ENCODE measurements around the gene MCUR1. TPM values are rescaled to one million over a fixed set of nuclear protein-coding genes. Genes with fewer than 3 reads are reported as not detected.
A peak's percentile ranks its signal among the peaks of the same experiment; 100 is the strongest.
"Not testable (repeated sequence)": the region's sequence is repeated elsewhere in the genome, so short reads cannot be mapped to it uniquely, and the experiment has no call there.

Gene MCUR1, protein sequence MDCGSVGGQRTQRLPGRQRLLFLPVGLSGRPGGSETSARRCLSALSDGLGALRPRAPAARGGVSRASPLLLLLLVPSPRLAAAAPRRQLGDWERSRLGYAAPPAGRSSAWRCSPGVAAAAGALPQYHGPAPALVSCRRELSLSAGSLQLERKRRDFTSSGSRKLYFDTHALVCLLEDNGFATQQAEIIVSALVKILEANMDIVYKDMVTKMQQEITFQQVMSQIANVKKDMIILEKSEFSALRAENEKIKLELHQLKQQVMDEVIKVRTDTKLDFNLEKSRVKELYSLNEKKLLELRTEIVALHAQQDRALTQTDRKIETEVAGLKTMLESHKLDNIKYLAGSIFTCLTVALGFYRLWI
- total RNA-seq (10 to 100 TPM; 10.7 to 14.5 (median 11.9) TPM), polyA plus RNA-seq (10 to 100 TPM in 1 of 2 donors, 1 to 10 TPM in 1; 6.8 to 14.3 TPM)

DNA sequence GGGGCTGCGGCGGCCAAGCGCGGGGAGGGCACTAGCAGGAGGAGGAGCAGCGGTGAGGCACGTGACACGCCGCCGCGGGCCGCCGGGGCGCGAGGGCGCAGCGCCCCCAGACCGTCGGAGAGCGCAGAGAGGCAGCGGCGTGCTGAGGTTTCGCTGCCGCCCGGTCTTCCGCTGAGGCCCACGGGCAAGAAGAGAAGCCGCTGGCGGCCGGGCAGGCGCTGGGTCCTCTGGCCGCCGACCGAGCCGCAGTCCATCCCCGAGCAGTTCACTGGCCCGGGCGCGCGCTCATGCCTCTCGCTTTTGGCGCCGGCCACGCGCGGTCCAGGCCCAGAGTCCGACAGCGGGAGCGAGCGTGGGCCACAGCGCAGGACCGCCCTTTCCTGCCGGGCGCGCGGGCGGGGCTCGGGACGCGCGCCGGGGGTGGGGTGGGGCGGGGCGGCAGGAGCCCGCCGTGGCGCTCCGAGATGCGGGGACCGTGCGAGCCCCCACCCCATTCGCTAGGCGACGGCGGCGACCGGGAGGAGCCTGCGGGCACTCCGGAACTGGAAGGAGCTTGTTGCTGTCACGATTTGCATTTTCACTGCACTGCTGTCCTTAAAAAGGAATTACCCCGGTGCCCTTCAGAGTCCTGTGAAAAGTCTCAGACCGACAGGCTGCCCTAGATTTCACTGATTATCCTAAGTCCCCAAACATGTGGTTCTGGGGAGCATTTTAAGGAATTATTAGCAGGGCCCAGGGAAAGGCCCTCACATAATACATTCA is at the start of gene MCUR1:
TSS of gene MCUR1 (minus strand) at position 382 of the 762 bp plus-strand sequence. CDS start at position 254, 128 bp downstream.
- TF ChIP-seq, protein P1, sequence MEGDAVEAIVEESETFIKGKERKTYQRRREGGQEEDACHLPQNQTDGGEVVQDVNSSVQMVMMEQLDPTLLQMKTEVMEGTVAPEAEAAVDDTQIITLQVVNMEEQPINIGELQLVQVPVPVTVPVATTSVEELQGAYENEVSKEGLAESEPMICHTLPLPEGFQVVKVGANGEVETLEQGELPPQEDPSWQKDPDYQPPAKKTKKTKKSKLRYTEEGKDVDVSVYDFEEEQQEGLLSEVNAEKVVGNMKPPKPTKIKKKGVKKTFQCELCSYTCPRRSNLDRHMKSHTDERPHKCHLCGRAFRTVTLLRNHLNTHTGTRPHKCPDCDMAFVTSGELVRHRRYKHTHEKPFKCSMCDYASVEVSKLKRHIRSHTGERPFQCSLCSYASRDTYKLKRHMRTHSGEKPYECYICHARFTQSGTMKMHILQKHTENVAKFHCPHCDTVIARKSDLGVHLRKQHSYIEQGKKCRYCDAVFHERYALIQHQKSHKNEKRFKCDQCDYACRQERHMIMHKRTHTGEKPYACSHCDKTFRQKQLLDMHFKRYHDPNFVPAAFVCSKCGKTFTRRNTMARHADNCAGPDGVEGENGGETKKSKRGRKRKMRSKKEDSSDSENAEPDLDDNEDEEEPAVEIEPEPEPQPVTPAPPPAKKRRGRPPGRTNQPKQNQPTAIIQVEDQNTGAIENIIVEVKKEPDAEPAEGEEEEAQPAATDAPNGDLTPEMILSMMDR (IDR thresholded peaks at IDR 0.05) = no peak
- ATAC-seq (peak; percentile 88 to 93 (median 89)), FAIRE-seq (no peak)

DNA sequence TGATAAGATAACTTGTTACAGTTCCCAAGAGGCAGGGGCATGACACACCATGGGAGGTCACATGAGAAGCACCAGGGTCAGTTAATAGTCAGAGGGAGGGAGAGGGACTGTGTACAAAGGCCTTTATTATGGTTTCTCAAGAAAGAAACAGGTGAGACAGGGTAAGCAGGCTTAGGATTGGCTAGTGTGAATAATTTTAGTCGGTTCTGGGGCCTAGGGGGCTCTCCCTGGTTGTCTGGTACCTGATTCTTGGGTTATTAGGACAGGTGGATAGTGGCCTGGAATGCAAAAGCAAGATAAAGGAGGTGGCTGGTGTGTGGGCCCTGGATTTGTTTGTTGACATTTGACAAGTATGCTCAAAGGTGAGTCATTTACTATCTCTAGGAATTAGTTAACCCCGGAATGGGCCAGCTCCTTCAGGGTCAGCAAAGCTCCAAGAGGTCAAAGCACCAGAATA is 49.4 kb upstream of the MCUR1 start:
- H3K4me3 ChIP-seq = no peak overlapping the region
- no peaks in the 10 kb centered on the region for H3K4me1 ChIP-seq
- intact Hi-C loops (cut with DNase I) = no loop called here
- H3K9me3 ChIP-seq = peaks cover 0 to under 1% (median 0%) of the 10 kb centered on the region in 4 donors
- WGBS, 2 donors = 16 to 17% methylated on average over 2 of the region's 2 CpGs
- FAIRE-seq (no peak), ATAC-seq (peak in 1 of 4 donors; percentile 46), DNase-seq (no peak)
- H3K27ac ChIP-seq = no peak overlapping the region
- TF ChIP-seq, protein P1 (IDR thresholded peaks at IDR 0.05) = no peak
- no peaks in the 10 kb centered on the region for H3K36me3 ChIP-seq
- peaks cover 0 to 10% (median 6%) of the 10 kb centered on the region in 4 donors for H3K27me3 ChIP-seq

More for the DNA sequence above, at the start of gene MCUR1:
- DNase-seq = peak; percentile 91 to 96 (median 92)
- 0 to 1% methylated on average over 54 to 81 of the region's 81 CpGs for WGBS, 2 donors
- H3K27me3 ChIP-seq = no peaks in the 10 kb centered on the region
- H3K36me3 ChIP-seq = no peaks in the 10 kb centered on the region
- H3K4me3 ChIP-seq = peak within 1 kb of the TSS; percentile 53 to 94 (median 86)
- H3K4me1 ChIP-seq = peaks cover 0 to 29% (median 10%) of the 10 kb centered on the region in 3 donors
- peak within 1 kb of the TSS; percentile 82 to 95 (median 90) for H3K27ac ChIP-seq
- no peaks in the 10 kb centered on the region for H3K9me3 ChIP-seq
- intact Hi-C loops (cut with DNase I) = loop anchor here in 1 of 3 donors (10.0 kb wide), 1 partner anchor 60 kb away; no protein-coding TSS in a partner anchor

DNA sequence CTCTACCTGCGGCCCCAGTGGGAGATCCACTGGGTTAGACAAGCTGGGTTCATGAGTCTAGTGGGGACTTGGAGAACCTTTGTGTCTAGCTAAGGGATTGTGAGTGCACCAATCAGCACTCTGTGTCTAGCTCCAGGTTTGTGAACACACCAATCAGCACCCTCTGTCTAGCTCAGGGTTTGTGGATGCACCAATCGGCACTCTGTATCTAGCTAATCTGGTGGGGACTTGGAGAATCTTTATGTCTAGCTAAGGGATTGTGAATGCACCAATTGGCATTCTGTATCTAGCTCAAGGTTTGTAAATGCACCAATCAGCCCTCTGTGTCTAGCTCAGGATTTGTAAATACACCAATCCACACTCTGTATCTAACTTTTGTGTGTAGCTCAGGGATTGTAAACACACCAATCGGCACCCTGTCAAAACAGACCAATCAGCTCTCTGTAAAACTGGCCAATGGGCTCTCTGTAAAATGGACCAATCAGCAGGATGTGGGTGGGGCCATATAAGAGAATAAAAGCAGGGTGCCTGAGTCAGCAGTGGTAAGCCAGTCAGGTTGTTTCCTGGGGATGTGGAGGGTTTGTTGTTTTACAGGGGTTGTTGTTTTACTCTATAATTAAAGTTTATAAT is 46.3 kb upstream of the MCUR1 start:
- FAIRE-seq; intact Hi-C loops (cut with DNase I): not testable (repeated sequence)

DNA sequence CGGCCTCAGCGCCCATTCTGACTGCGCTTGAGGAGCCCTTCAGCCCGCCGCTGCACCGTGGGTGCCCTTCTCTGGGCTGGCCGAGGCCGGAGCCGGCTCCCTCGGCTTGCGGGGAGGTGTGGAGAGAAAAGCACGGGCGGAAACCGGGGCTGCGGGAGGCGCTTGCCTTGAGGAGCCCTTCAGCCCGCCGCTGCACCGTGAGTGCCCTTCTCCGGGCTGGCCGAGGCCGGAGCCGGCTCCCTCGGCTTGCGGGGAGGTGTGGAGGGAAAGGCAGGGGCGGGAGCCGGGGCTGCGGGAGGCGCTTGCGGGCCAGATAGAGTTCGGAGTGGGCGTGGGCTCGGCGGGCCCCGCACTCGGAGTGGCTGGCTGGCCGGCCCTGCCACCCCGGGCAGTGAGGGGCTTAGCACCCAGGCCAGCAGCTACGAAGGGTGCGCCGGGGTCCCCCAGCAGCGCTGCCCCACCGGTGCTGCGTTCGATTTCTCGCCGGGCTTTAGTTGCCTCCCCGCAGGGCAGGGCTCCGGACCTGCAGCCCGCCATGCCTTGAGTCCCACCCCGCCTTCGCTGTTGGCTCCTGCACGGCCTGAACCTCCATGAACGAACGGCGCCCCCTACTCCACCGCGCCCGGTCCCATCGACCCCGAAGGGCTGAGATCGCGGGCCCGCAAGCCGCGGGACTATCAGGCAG is 45.7 kb upstream of the MCUR1 start:
- intact Hi-C loops (cut with DNase I) = no loop called here
- FAIRE-seq (no peak), ATAC-seq (peak in 3 of 4 donors; percentile 30 to 39 (median 39)), DNase-seq (peak in 3 of 6 donors; percentile 24 to 63 (median 56))
- WGBS, 2 donors = 21 to 25% methylated on average over 66 of the region's 66 CpGs
- Histone ChIP-seq H3K27me3 (peaks cover 0 to 19% (median 9%) of the 10 kb centered on the region in 4 donors), H3K9me3 (peaks cover 0 to 4% (median 0%) of the 10 kb centered on the region in 4 donors), H3K27ac (no peak overlapping the region), H3K36me3 (no peaks in the 10 kb centered on the region), H3K4me3 (peak overlapping the region; percentile 6 to 35 (median 20)), H3K4me1 (no peaks in the 10 kb centered on the region)
- TF ChIP-seq, protein P1 (IDR thresholded peaks at IDR 0.05) = no peak

More for the DNA sequence above, 46.3 kb upstream of the MCUR1 start:
- H3K27ac ChIP-seq, H3K4me3 ChIP-seq, H3K4me1 ChIP-seq, ATAC-seq, DNase-seq, H3K9me3 ChIP-seq, H3K36me3 ChIP-seq: not testable (repeated sequence)
- peaks cover 0 to 19% (median 9%) of the 10 kb centered on the region in 4 donors for H3K27me3 ChIP-seq
- 91 to 92% methylated on average over 3 of the region's 3 CpGs for WGBS, 2 donors
